ENCODE results near the gene VEGFB. TPM values are rescaled to one million over a fixed set of nuclear protein-coding genes. Genes with fewer than 3 reads are reported as not detected.
A peak's percentile ranks its signal among the peaks of the same experiment; 100 is the strongest.

Gene VEGFB
- total RNA-seq, 1 donor from 2014 or later, result 45.2 TPM

- no peak for ATAC-seq
Measured at GRCh38 chr11:64247729-64248531, 13.5 kb downstream of the VEGFB start.

- ATAC-seq, result no peak
Measured at GRCh38 chr11:64248578-64248977, 14.2 kb downstream of the VEGFB start.

- no peak for ATAC-seq
Measured at GRCh38 chr11:64249038-64249437, 14.7 kb downstream of the VEGFB start.

GRCh38 chr11:64249563-64250414 lies 15.4 kb downstream of the VEGFB start:
- ATAC-seq, result no peak

GRCh38 chr11:64250415-64251015 lies 16.1 kb downstream of the VEGFB start:
- no peak for ATAC-seq

- peak; percentile 61 for ATAC-seq
Measured at GRCh38 chr11:64251016-64251752, 16.8 kb downstream of the VEGFB start, which contains the start of gene PLCB3. PLCB3 (plus strand) TSS chr11:64251530; CDS start chr11:64251650, 120 bp downstream.

GRCh38 chr11:64251753-64252002 lies 17.3 kb downstream of the VEGFB start:
- ATAC-seq, result no peak

- ATAC-seq, result peak; percentile 48
Measured at GRCh38 chr11:64252003-64252872, 17.9 kb downstream of the VEGFB start.

GRCh38 chr11:64253043-64253442 lies 18.7 kb downstream of the VEGFB start:
- ATAC-seq, result no peak

GRCh38 chr11:64253481-64253880 lies 19.1 kb downstream of the VEGFB start:
- no peak for ATAC-seq

GRCh38 chr11:64254326-64254725 lies 19.9 kb downstream of the VEGFB start:
- no peak for ATAC-seq

- ATAC-seq, result no peak
Measured at GRCh38 chr11:64255135-64256128, 21.0 kb downstream of the VEGFB start.

- ATAC-seq, result no peak
Measured at GRCh38 chr11:64256300-64256699, 21.9 kb downstream of the VEGFB start.

- ATAC-seq, result no peak
Measured at GRCh38 chr11:64258356-64258755, 24.0 kb downstream of the VEGFB start.

GRCh38 chr11:64258946-64259532 lies 24.7 kb downstream of the VEGFB start:
- no peak for ATAC-seq

GRCh38 chr11:64259533-64260067 lies 25.2 kb downstream of the VEGFB start:
- no peak for ATAC-seq

GRCh38 chr11:64260147-64260708 lies 25.8 kb downstream of the VEGFB start:
- ATAC-seq, result no peak

- ATAC-seq, result no peak
Measured at GRCh38 chr11:64261556-64262080, 27.2 kb downstream of the VEGFB start.
